Osteoblast (primary cell): ENCODE results near the gene MARCHF10. TPM values are rescaled to one million over a fixed set of nuclear protein-coding genes. Genes with fewer than 3 reads are reported as not detected.
A peak's percentile ranks its signal among the peaks of the same experiment; 100 is the strongest.
"Not testable (repeated sequence)": the region's sequence is repeated elsewhere in the genome, so short reads cannot be mapped to it uniquely, and the experiment has no call there.

ENCODE experiments used
- DNase-seq: peaks from one replicate; pipeline ENCODE4 v3.0.0; 2011; ENCODE audit warnings: low spot score, mixed read lengths; ENCODE audit not compliant: insufficient read length; ENCODE audit errors: missing footprints
- H2AFZ ChIP-seq: 2 replicates; pipeline ENCODE4 v1.6.0; 2011; ENCODE audit warnings: mild to moderate bottlenecking, low read length
- H3K27ac ChIP-seq: 2 replicates; pipeline ENCODE4 v1.5.1; 2011; ENCODE audit warnings: mild to moderate bottlenecking, low read depth, low read length, moderate library complexity
- H3K27me3 ChIP-seq: 2 replicates; pipeline ENCODE4 v1.6.0; 2012; ENCODE audit warnings: mild to moderate bottlenecking, control low read depth, inconsistent platforms, low read length, moderate library complexity; ENCODE audit not compliant: insufficient read depth
- H3K36me3 ChIP-seq: 2 replicates; pipeline ENCODE4 v1.5.1; 2011; ENCODE audit warnings: mild to moderate bottlenecking, low read length, control low read depth, moderate library complexity; ENCODE audit not compliant: insufficient read depth
- H3K4me1 ChIP-seq: 2 replicates; pipeline ENCODE4 v1.5.1; 2011; ENCODE audit warnings: mild to moderate bottlenecking, low read length, control low read depth, moderate library complexity; ENCODE audit not compliant: insufficient read depth
- H3K4me2 ChIP-seq: 2 replicates; pipeline ENCODE4 v1.6.0; 2011; ENCODE audit warnings: mild to moderate bottlenecking, low read length; ENCODE audit not compliant: insufficient read depth
- H3K4me3 ChIP-seq: fragments of 200-600 bp; sonication (generic); 3 replicates; pipeline ENCODE4 v1.5.1; 2012; ENCODE audit warnings: mild to moderate bottlenecking, low read length, inconsistent platforms; ENCODE audit not compliant: insufficient read depth
- H3K79me2 ChIP-seq: 2 replicates; pipeline ENCODE4 v1.6.0; 2012; ENCODE audit warnings: mild to moderate bottlenecking, low read length, control low read depth, inconsistent platforms; ENCODE audit not compliant: insufficient read depth
- H3K9me3 ChIP-seq: 2 replicates; pipeline ENCODE4 v1.5.1; 2011; ENCODE audit warnings: low read depth, low read length, control low read depth
- H4K20me1 ChIP-seq: 2 replicates; pipeline ENCODE4 v1.6.0; 2012; ENCODE audit warnings: mild to moderate bottlenecking, low read length, control low read depth; ENCODE audit not compliant: insufficient read depth
- CTCF ChIP-seq: IDR thresholded peaks from 2 replicates; pipeline ENCODE4 v1.5.1; 2011; ENCODE audit warnings: mild to moderate bottlenecking, low read depth, low read length, moderate library complexity; ENCODE audit errors: extremely low read depth
- total RNA-seq: library from RNA; depleted of rRNA; stranded (reverse); fragments of >200 nt; gene quantifications from 2 replicates; pipeline ENCODE4 v1.2.3, GENCODE V29; 2012

The MARCHF10 gene
- total RNA-seq, 1 donor: under 0.01 TPM

- H3K79me2 ChIP-seq: no peaks in the 10 kb centered on the region
Observed at GRCh38 chr17:62692159-62692651, 115.9 kb downstream of the MARCHF10 start.

GRCh38 chr17:62691589-62691915, 116.6 kb downstream of the MARCHF10 start:
- DNase-seq, H3K4me3 ChIP-seq, H3K4me2 ChIP-seq, H3K27ac ChIP-seq, H3K9me3 ChIP-seq, H3K27me3 ChIP-seq, H3K79me2 ChIP-seq, H3K4me1 ChIP-seq, H2AFZ ChIP-seq: not testable (repeated sequence)
- Histone ChIP-seq H4K20me1 (peaks cover 19% of the 10 kb centered on the region), H3K36me3 (peaks cover 63% of the 10 kb centered on the region)

More at GRCh38 chr17:62692159-62692651, 115.9 kb downstream of the MARCHF10 start:
- H3K27ac ChIP-seq: no peak overlapping the region
- no peaks in the 10 kb centered on the region for H3K9me3 ChIP-seq
- no peak overlapping the region for H3K4me2 ChIP-seq
- peaks cover 19% of the 10 kb centered on the region for H4K20me1 ChIP-seq
- peaks cover 59% of the 10 kb centered on the region for H3K36me3 ChIP-seq
- H3K27me3 ChIP-seq: no peaks in the 10 kb centered on the region
- H2AFZ ChIP-seq: no peak overlapping the region
- no peak for TF ChIP-seq CTCF
- DNase-seq: peak; percentile 73
- peaks cover 9% of the 10 kb centered on the region for H3K4me1 ChIP-seq
- H3K4me3 ChIP-seq: no peak overlapping the region

- no peak overlapping the region for H3K27ac ChIP-seq
- no peaks in the 10 kb centered on the region for H3K27me3 ChIP-seq
- H3K36me3 ChIP-seq: peaks cover 72% of the 10 kb centered on the region
- H3K79me2 ChIP-seq: no peaks in the 10 kb centered on the region
- H4K20me1 ChIP-seq: peaks cover 19% of the 10 kb centered on the region
- H3K9me3 ChIP-seq: no peaks in the 10 kb centered on the region
- DNase-seq: peak; percentile 42
- no peak overlapping the region for H3K4me3 ChIP-seq
- no peak for TF ChIP-seq CTCF
- H3K4me2 ChIP-seq: no peak overlapping the region
- H2AFZ ChIP-seq: no peak overlapping the region
- H3K4me1 ChIP-seq: no peaks in the 10 kb centered on the region
Observed at GRCh38 chr17:62690168-62690897, 117.8 kb downstream of the MARCHF10 start.

GRCh38 chr17:62689441-62690167, 118.5 kb downstream of the MARCHF10 start:
- Histone ChIP-seq H3K27me3 (no peaks in the 10 kb centered on the region), H3K9me3 (no peaks in the 10 kb centered on the region), H3K4me1 (no peaks in the 10 kb centered on the region), H3K79me2 (no peaks in the 10 kb centered on the region), H2AFZ (no peak overlapping the region), H3K36me3 (peaks cover 79% of the 10 kb centered on the region), H4K20me1 (peaks cover 15% of the 10 kb centered on the region), H3K27ac (no peak overlapping the region), H3K4me3 (no peak overlapping the region), H3K4me2 (no peak overlapping the region)
- TF ChIP-seq CTCF: no peak
- peak; percentile 78 for DNase-seq
